Muscle layer of duodenum (tissue), 2 donors: Measurements from ENCODE around the gene RARG.
"Not testable (repeated sequence)": the region's sequence is repeated elsewhere in the genome, so short reads cannot be mapped to it uniquely, and the experiment has no call there.

Experiments used
- H3K27ac ChIP-seq: one replicate; pipeline ENCODE4 v1.7.0; 2013; ENCODE audit warnings: mild to moderate bottlenecking, low read length
- H3K27me3 ChIP-seq: one replicate; pipeline ENCODE4 v1.7.0; 2013; ENCODE audit warnings: low read depth, mild to moderate bottlenecking, control low read depth, low read length
- H3K36me3 ChIP-seq, 2 donors: one replicate each; pipeline ENCODE4 v1.7.0; 2013; ENCODE audit warnings: low read length in 2 of 2, control low read depth in 1 of 2, mild to moderate bottlenecking in 1 of 2; ENCODE audit not compliant: insufficient read depth in 2 of 2, control insufficient read depth in 1 of 2
- H3K4me1 ChIP-seq, 2 donors: one replicate each; pipeline ENCODE4 v1.7.0; 2013; ENCODE audit warnings: low read length in 2 of 2, mild to moderate bottlenecking in 2 of 2, control low read depth in 1 of 2, moderate library complexity in 1 of 2; ENCODE audit not compliant: insufficient read depth in 2 of 2, control insufficient read depth in 1 of 2
- H3K4me3 ChIP-seq, 2 donors: one replicate each; pipeline ENCODE4 v1.7.0; 2013; ENCODE audit warnings: low read length in 2 of 2, low read depth in 1 of 2, mild to moderate bottlenecking in 1 of 2
- H3K9me3 ChIP-seq, 2 donors: one replicate each; pipeline ENCODE4 v1.7.0; 2013; ENCODE audit warnings: low read length in 2 of 2, control low read depth in 1 of 2, mild to moderate bottlenecking in 1 of 2; ENCODE audit not compliant: control insufficient read depth in 1 of 2
- donor health status: healthy.

RARG gene

DNA sequence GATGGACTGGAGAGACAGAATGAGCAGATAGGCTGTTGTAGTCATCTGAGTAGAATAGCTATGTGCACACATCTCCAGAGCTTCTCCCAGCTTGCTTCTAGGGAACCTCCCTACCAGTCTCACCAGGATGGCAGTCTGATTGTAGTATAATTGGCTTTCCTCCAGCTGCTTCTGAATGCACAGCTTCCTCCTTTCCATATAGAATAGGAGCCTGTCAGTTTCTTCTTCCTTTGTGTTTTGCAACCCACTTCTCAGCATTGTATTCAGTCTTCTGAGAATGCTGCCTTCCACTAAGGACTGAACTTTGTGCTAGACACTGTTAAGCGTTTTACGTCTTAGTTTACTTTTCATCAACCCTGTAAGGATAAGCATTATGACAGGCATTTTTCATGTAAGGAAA, 49.1 kb downstream of the RARG start:
- Histone ChIP-seq H3K4me3 (peak overlapping the region; percentile 77 to 86), H3K27ac (no peak overlapping the region), H3K4me1 (peaks cover 21 to 41% of the 10 kb centered on the region in 2 donors), H3K36me3 (peaks cover 47 to 49% of the 10 kb centered on the region in 2 donors), H3K9me3 (no peaks in the 10 kb centered on the region), H3K27me3 (no peaks in the 10 kb centered on the region)

DNA sequence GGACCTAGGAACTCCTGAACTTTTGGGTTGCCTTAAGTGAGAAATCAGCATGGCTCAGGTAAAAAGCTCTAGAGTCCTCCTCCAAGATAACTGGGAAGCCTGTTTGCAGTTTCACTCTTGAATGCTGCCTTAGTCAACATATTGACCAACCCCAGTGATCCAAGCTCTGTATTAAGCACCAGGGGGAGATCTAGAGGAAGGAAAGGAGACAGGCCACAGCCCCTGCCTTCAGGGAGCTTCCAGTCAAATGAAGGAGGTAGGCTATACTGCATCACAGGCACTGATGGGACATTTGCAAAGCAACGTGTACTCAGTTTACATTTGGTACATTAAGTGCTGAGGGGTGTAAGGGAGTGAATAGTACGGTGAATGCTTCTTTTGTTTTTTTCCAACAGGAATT, 50.1 kb downstream of the RARG start:
- H3K27ac ChIP-seq, result peak overlapping the region; percentile 80
- H3K4me1 ChIP-seq, result peaks cover 21 to 41% of the 10 kb centered on the region in 2 donors
- no peaks in the 10 kb centered on the region for H3K9me3 ChIP-seq
- peak overlapping the region; percentile 77 to 86 for H3K4me3 ChIP-seq
- no peaks in the 10 kb centered on the region for H3K27me3 ChIP-seq
- peaks cover 38 to 40% of the 10 kb centered on the region in 2 donors for H3K36me3 ChIP-seq

DNA sequence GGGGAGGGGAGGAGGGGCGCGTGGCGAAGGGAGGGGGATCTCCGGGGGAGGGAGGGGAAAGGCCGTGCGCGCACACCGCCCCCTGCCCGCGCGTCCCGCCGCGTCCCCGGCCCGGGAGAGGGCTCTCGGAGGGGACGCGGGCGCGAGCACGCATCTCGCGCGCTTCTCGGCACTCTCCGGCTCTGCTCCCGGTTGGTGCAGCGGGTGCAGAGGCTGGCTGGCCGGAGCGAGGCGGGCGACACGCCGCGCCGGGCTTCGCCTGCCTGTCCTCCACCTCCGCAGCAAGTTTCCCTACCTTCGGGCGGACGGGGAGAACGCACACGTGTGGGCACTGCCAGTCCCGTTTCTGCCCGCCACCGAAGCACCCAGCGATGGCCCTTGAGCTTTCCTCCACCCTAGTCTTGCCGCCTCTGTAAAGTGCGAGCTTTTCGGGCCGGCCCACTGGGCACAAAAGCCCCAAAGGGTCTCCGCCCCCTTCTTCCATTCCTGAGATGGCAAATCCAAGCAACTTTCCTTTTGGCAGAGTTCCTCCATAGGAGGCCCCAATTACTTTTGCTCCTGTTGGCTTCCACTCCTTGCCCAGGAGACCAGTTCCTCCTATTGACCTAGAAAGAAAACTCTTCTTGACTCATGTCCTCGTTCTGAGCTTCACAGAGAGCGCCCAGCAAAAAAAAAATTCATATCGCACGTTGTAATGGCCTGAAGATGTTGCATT, 50.9 kb downstream of the RARG start:
- no peaks in the 10 kb centered on the region for H3K27me3 ChIP-seq
- peaks cover 29 to 31% of the 10 kb centered on the region in 2 donors for H3K36me3 ChIP-seq
- no peaks in the 10 kb centered on the region for H3K9me3 ChIP-seq
- H3K27ac ChIP-seq, result peak overlapping the region; percentile 80
- peak overlapping the region; percentile 77 to 86 for H3K4me3 ChIP-seq
- H3K4me1 ChIP-seq, result peaks cover 21 to 41% of the 10 kb centered on the region in 2 donors

DNA sequence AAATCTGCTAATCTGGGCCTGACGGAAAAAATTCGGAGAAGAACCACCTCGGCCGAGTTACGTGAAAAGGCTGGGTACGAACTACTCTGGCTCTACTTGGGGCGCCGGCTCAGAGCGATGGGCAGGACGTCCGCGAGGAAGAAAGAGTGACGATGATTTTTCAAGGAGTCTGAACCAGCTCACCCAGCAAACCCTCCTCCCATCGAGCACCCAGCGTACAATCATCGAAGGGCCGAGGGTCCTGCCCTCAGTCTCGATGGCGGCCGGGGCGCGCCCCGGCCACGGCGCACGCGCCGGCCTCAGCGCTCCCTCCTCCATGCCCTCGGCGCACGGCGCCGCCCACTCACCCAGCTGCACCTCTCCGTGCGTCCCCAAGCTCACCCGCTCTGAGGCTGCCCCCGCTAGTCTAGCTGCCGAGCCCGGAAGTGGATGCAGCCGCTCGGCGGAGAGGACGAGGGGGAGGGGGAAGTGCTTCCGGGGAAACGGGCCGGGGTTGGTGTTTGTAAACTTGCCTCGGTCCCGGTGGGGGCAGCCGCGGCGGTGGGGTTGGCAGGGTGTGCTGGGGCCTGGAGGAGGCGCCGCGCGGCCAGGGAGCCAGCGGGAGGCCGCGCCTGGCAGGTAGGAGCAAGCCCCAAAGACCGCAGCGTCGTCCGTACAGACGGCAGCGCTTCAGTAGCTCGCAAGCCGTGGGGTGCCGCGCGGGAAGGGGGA, 51.6 kb downstream of the RARG start, which contains the start of the genes CSAD and ZNF740:
CSAD (minus strand) TSS at position 706 of the 711 bp plus-strand sequence. CDS start 7,455 bp downstream, outside the sequence.
ZNF740 (plus strand) TSS at position 503 of the 711 bp plus-strand sequence. CDS start 1,262 bp downstream, outside the sequence.
- Histone ChIP-seq H3K36me3 (peaks cover 22 to 24% of the 10 kb centered on the region in 2 donors), H3K4me3 (peak within 1 kb of the TSS; percentile 77 to 86), H3K27me3 (no peaks in the 10 kb centered on the region), H3K4me1 (peaks cover 21 to 41% of the 10 kb centered on the region in 2 donors), H3K27ac (peak within 1 kb of the TSS; percentile 80), H3K9me3 (no peaks in the 10 kb centered on the region)

DNA sequence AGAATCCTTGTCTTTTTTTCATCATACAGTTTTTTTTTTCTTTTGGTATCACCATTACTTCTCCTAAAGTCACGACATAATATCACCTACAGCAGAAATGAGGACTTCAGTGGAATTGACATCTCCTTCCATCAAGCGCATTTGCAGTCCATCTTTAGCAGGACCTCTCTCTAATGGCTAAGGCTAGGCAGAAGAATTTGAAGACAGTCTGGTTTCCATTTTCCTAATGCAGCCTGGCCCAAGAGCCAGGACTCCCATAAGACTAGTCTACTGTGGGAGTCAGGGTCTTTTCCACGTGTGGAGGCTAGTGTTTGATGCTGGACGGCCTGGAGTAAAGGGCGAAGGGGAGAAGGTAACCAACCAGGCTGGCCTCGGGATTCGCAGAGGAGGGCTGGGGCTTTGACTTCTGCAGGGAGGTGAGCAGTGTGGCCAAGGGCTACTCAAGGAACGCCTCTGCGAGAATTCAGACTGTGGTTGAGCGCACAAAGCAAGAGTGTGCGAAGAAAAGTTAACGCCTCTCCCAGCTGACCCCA, 52.3 kb downstream of the RARG start:
- H3K4me1 ChIP-seq, result peaks cover 21 to 41% of the 10 kb centered on the region in 2 donors
- H3K4me3 ChIP-seq, result peak overlapping the region; percentile 59 to 86

DNA sequence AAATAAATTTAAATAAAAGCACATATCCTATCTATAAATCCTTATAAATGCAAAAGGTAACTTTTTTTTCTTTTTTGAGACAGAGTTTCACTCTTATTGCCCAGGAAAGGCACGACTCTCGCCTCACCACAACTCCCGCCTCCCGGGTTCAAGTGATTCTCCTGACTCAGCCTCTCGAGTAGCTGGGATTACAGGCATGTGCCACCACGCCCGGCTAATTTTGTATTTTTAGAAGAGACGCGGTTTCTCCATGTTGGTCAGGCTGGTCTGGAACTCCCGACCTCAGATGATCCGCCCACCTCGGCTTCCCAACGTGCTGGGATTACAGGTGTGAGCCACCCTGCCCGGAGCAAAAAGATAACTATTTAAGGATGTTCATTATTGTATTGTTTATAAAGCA, 53.2 kb downstream of the RARG start:
- not testable (repeated sequence) for H3K27me3 ChIP-seq, H3K4me3 ChIP-seq, H3K27ac ChIP-seq, H3K9me3 ChIP-seq
- Histone ChIP-seq H3K4me1 (peaks cover 21 to 36% of the 10 kb centered on the region in 2 donors), H3K36me3 (peaks cover 6 to 14% of the 10 kb centered on the region in 2 donors)

More for the DNA sequence above, 52.3 kb downstream of the RARG start:
- Histone ChIP-seq H3K9me3 (no peaks in the 10 kb centered on the region), H3K36me3 (peaks cover 16 to 18% of the 10 kb centered on the region in 2 donors), H3K27me3 (no peaks in the 10 kb centered on the region), H3K27ac (peak overlapping the region; percentile 80)

DNA sequence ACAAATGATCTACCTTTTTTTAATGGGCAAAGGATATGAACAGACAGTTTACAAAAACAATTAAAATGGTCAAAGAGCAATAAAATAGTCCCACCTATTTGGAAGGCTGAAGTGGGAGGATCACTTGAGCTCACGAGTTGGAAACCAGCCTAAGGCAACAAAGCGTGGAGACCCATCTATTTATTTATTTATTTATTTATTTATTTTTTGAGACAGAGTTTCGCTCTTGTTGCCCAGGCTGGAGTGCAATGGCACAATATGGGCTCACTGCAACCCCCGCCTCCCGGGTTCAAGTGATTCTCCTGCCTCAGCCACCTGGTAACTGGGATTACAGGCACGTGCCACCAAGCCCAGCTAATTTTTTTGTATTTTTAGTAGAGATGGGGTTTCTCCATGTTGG, 54.6 kb downstream of the RARG start:
- not testable (repeated sequence) for H3K9me3 ChIP-seq, H3K27ac ChIP-seq, H3K27me3 ChIP-seq, H3K4me3 ChIP-seq, H3K36me3 ChIP-seq
- peaks cover 9 to 23% of the 10 kb centered on the region in 2 donors for H3K4me1 ChIP-seq

DNA sequence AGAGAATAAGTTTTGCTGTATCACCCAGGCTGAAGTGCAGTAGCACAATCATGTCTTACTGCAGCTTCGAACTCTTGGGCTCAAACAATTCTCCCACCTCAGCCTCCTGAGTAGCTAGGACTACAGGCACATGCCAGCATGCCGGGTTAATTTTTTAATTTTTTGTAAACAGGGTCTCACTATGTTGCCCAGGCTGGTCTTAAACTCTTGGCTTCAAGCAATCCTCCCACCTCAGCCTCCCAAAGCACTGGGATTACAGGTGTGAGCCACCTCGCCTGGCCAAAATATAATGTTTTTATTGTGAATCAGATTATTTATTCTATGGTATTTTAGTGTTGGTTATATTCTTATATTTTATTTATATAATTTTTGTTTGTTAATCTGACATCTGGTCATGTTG, 55.3 kb downstream of the RARG start:
- no peaks in the 10 kb centered on the region for H3K27me3 ChIP-seq
- H3K27ac ChIP-seq, result no peak overlapping the region
- peaks cover under 1 to 10% of the 10 kb centered on the region in 2 donors for H3K36me3 ChIP-seq
- H3K9me3 ChIP-seq, result no peaks in the 10 kb centered on the region
- peaks cover 2 to 16% of the 10 kb centered on the region in 2 donors for H3K4me1 ChIP-seq
- no peak overlapping the region for H3K4me3 ChIP-seq

DNA sequence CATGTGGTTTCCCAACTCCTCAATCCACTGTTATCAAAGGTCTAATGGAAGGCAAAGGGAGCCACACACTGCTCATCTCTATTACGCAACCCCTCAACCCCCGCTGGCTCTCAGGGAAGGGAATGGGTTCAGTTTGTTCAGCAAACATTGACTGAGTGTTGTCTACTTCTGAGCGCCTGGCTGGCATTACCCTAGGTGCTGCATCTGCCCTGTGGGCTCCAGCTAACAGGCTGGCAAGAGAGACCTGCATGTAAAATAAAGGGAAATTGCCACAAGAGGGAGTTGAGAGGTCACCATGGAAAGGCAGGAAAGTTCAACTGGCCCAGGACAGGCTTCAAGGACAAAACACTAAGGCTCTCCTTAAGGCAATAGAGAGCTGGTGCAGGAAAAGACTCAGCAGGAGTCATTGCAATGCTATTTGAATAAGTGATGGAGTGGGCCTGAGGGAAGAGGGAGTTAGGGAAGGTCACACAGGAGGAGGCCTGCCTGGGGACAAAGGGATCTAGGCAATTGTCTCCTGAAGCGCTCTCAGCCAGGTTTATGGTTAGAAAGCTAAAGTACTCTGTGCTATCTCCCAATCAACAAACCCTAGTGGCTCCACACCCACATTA, 57.0 kb downstream of the RARG start:
- Histone ChIP-seq H3K9me3 (no peaks in the 10 kb centered on the region), H3K27me3 (no peaks in the 10 kb centered on the region), H3K4me3 (no peak overlapping the region), H3K36me3 (peaks cover 4 to 20% of the 10 kb centered on the region in 2 donors), H3K4me1 (peaks cover 0 to 9% of the 10 kb centered on the region in 2 donors), H3K27ac (no peak overlapping the region)

DNA sequence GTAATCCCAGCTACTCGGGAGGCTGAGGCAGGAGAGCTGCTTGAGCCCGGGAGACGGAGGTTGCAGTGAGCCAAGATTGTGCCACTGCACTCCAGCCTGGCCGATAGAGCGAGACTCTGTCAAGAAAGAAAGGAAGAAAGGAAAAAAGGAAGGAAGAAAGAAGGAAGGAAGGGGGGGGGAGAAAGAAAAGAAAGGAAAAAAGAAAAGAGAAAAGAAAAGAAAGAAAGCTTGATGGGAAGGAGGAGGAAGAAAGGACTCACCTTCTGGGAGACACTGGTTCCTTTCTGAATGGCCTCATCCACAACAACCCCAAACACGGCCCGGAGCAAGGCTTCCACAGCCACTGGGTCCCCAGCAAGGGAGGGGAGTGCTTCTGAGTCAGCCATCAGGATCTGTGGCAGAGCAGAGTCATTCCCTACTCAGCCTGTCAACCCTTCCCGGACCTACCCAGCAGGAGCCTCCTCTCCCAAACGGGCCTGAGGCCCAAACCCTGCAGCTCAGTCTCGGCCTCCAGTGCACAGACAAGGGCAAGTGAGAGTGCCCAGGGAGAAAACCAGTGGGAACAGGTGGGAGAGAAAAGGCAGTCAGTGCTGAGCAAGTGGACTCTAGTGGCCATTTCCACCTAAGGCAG, 58.8 kb downstream of the RARG start:
- no peak overlapping the region for H3K4me3 ChIP-seq
- H3K27ac ChIP-seq, result no peak overlapping the region
- no peaks in the 10 kb centered on the region for H3K4me1 ChIP-seq
- peaks cover 7 to 23% of the 10 kb centered on the region in 2 donors for H3K36me3 ChIP-seq
- H3K9me3 ChIP-seq, result no peaks in the 10 kb centered on the region
- no peaks in the 10 kb centered on the region for H3K27me3 ChIP-seq
